ENCODE measurements around the gene TGFBR3L. TPM values are rescaled to one million over a fixed set of nuclear protein-coding genes. Genes with fewer than 3 reads are reported as not detected.

TGFBR3L gene
- total RNA-seq, 1 donor from 2014 or later: not detected

DNA sequence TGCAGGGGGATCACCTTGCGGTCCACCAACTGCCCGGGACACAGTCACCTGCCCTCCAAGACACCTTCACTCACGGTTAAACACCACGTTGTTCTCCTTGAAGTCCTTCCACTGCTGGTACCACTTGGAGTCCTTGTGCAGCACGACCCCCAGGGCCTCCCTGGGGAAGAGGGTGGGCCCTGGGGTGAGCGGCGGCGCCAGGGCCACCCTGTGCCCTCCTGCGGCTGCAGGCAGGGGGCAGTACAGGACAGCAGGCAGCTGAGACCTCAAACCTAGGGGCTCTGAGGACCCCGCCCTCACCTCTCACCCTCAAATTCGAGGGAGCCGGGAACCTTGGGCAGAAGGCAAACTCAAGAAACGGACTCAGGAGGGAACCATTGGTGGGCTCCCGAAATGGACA, 18.8 kb downstream of the TGFBR3L start:
- ChIA-PET POLR2A (no interaction called here), CTCF (no interaction called here)

DNA sequence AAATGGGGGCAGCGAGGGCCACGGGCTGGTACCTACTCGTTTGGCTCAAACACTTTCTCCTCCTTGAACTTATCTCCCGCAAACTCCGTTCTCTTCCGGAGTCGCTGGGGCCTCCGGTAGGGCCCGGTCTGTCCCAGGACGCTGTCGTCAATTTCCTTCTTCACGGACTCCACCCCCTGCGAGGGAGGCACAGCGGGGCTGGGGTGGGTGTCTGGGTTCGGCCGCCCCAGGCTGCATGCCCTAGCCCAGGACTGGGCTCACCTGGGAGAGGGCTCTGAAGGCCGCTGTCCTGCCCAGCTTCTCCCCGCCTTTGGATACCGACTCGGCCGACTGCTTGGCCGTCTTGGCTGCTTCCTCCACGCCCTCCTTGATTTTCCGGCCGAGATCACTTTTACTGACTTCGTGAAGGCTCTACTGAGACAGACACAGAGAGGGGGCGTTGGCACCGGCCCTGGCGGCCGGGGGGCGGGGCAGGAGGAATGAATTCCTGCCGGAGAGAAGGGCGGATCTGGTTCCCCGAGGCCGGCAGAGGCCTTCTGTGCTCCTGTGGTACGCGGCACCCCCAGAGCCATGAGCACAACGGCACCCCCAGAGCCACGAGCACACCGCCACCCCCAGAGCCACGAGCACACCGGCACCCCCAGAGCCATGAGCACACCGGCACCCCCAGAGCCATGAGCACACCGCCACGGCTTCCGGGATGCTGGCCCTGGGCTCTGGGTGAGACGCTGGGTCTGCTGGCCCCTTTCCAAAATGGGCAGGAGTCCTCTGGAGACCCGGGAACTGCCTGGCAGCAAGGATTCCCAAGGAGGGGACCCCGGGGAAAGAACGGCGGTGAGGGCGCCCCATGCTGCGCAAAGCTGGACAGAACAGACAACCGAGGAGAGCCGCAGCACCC, 19.4 kb downstream of the TGFBR3L start:
- Mint-ChIP-seq H3K9me3 (no peaks in the 10 kb centered on the region), H3K4me1 (peaks cover 3% of the 10 kb centered on the region), H3K4me3 (no peak overlapping the region), H3K36me3 (ENCODE audit: low read depth) (peaks cover 76% of the 10 kb centered on the region), H3K27me3 (no peaks in the 10 kb centered on the region), H3K27ac (no peak overlapping the region)
- ATAC-seq (ENCODE audit: low read depth) (no peak), DNase-seq (no peak)
- POLR2A ChIA-PET: interaction anchor here (0.6 to 1.5 kb wide), 2 partner anchors 10 to 328 kb away, joined by 3 to 11 read pairs; partner anchors contain the start of gene TIMM44
- TF ChIP-seq CTCF (IDR thresholded peaks at IDR 0.05): no peak
- CTCF ChIA-PET: no interaction called here
- intact Hi-C loops (cut with micrococcal nuclease): no loop called here

More for the DNA sequence above, 18.8 kb downstream of the TGFBR3L start:
- H3K4me1 Mint-ChIP-seq: peaks cover under 1% of the 10 kb centered on the region
- H3K4me3 Mint-ChIP-seq: no peak overlapping the region
- no peak for DNase-seq
- no peak overlapping the region for H3K27ac Mint-ChIP-seq
- intact Hi-C loops (cut with micrococcal nuclease): no loop called here
- TF ChIP-seq CTCF (IDR thresholded peaks at IDR 0.05): no peak
- peaks cover 75% of the 10 kb centered on the region for H3K36me3 Mint-ChIP-seq (ENCODE audit: low read depth)
- no peaks in the 10 kb centered on the region for H3K27me3 Mint-ChIP-seq
- ATAC-seq (ENCODE audit: low read depth): no peak
- no peaks in the 10 kb centered on the region for H3K9me3 Mint-ChIP-seq

- CTCF ChIA-PET: no interaction called here
- intact Hi-C loops (cut with micrococcal nuclease): no loop called here
- POLR2A ChIA-PET: interaction anchor here (0.6 to 1.5 kb wide), 2 partner anchors 9 to 327 kb away, joined by 3 to 11 read pairs; partner anchors contain the start of gene TIMM44
- DNase-seq (no peak), ATAC-seq (ENCODE audit: low read depth) (no peak)
- no peak for TF ChIP-seq CTCF (IDR thresholded peaks at IDR 0.05)
- H3K9me3 Mint-ChIP-seq: no peaks in the 10 kb centered on the region
- peaks cover 3% of the 10 kb centered on the region for H3K4me1 Mint-ChIP-seq
- H3K4me3 Mint-ChIP-seq: no peak overlapping the region
- no peaks in the 10 kb centered on the region for H3K27me3 Mint-ChIP-seq
- peaks cover 75% of the 10 kb centered on the region for H3K36me3 Mint-ChIP-seq (ENCODE audit: low read depth)
- H3K27ac Mint-ChIP-seq: no peak overlapping the region
These were observed 20.1 kb downstream of the TGFBR3L start for GRCh38 chr19:7934766-7935165.

DNA sequence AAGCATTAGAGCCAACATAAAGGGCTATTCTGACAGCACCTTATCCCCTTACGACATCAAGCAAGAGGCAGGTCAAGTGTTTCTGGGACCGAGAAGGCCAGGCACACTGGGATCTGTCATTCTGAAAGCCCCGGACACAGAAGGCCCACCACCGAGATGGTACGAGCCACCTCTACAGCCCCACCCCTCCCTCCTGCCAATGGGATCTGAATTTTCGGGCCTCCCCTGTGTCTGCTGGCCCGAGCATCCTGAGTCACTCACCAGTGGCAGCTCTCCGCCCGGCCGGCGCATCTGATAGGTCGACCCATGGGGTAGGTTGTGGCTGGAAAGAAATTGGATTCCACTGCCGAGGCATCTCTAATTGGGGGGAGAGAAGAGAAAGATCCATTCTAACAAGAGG, 26.2 kb downstream of the TGFBR3L start:
- ChIA-PET POLR2A (no interaction called here), CTCF (no interaction called here)
- no peak for DNase-seq
- intact Hi-C loops (cut with micrococcal nuclease): loop anchor here (5.0 kb wide), 2 partner anchors 266 to 374 kb away; partner anchors contain the start of gene CERS4
- no peaks in the 10 kb centered on the region for H3K9me3 Mint-ChIP-seq
- no peaks in the 10 kb centered on the region for H3K27me3 Mint-ChIP-seq
- TF ChIP-seq CTCF (IDR thresholded peaks at IDR 0.05): no peak
- ATAC-seq (ENCODE audit: low read depth): no peak
- H3K27ac Mint-ChIP-seq: no peak overlapping the region
- peak overlapping the region; percentile 38 for H3K4me3 Mint-ChIP-seq
- peaks cover 50% of the 10 kb centered on the region for H3K36me3 Mint-ChIP-seq (ENCODE audit: low read depth)
- peaks cover 33% of the 10 kb centered on the region for H3K4me1 Mint-ChIP-seq

DNA sequence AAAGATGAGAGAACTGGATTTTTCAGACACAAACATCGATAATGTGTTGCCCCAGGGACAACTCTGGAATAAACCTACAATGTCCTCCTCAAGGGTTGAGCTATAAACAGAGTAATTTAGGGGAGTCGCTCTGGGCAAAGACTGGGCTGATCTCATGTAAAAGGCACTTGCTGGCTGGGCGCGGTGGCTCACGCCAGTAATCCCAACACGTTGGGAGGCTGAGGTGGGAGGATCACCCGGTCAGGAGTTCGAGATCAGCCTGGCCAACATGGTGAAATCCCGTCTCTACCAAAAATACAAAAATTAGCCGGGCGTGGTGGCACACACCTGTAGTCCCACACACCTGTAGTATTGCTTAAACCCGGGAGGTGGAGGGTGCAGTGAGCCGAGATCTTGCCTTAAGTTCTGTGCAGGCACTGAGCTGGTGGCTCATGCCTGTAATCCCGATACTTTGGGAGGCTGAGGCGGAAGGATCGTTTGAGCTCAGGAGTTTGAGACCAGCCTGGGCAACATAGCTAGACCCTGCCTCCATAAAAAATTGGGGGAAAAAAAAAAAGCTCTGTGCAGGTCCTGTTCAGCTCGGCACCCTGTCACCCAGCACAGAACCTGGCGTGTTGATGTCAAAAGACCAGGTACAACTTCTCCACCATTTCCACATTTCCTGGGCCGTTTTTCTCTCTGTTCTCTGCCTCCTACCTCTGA, 27.4 kb downstream of the TGFBR3L start:
- Mint-ChIP-seq H3K27me3 (no peaks in the 10 kb centered on the region), H3K9me3 (no peaks in the 10 kb centered on the region), H3K27ac (no peak overlapping the region), H3K36me3 (ENCODE audit: low read depth) (peaks cover 40% of the 10 kb centered on the region), H3K4me1 (peaks cover 33% of the 10 kb centered on the region), H3K4me3 (peak overlapping the region; percentile 60)
- no peak for DNase-seq
- no peak for ATAC-seq (ENCODE audit: low read depth)
- CTCF ChIA-PET: no interaction called here
- POLR2A ChIA-PET: interaction anchor here (1.6 to 2.6 kb wide), 2 partner anchors 63 to 73 kb away, joined by 7 to 13 read pairs; partner anchors contain the start of gene ELAVL1
- intact Hi-C loops (cut with micrococcal nuclease): loop anchor here (2.0 to 5.0 kb wide), 3 partner anchors 73 to 375 kb away; partner anchors contain the start of gene CERS4
- TF ChIP-seq CTCF (IDR thresholded peaks at IDR 0.05): no peak
